ENCODE data around the gene LRP11.

DNA sequence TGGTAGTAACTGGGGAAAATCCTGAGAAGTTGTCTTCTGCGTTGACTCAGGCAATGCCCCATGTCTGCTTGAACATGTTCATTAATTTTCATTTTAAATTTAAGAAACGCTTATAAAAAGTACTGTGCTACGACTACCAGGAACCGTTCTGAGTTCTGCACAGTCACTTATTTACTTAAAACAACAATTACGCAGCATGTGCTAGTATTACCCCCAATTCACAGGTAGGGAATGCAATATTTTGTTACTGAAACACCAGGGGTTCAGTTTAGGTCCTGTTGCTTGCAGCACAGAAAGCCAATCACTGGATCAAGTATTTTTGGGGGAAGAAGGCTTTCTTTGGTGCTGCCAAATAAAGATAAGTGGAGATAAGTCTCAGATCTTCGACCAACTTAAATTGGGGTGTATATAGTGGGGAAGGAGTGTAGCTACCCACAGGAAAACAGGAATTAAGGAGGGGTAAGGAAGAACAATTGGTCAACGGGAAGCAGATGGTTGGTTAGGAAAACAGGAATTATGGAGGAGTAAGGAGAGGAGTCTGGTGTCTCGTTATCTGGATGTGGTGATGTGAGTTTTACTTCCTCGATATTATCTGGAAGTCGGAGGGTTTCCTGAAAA, 5.2 kb upstream of the LRP11 start:
- TF ChIP-seq MNT (IDR thresholded peaks at IDR 0.05), result no peak
- no peak for TF ChIP-seq HNF1B (CRISPR knock-in tag; IDR thresholded peaks at IDR 0.05)
- no peak for TF ChIP-seq ZFP36 (IDR thresholded peaks at IDR 0.05; ENCODE audit: borderline replicate concordance, low read depth, low read length, partially characterized antibody)
- TF ChIP-seq ZNF609 (CRISPR knock-in tag; IDR thresholded peaks at IDR 0.05; ENCODE audit: borderline replicate concordance), result no peak
- TF ChIP-seq NFYB (CRISPR knock-in tag; IDR thresholded peaks at IDR 0.05), result no peak
